ENCODE data around the gene ASTN2.

The ASTN2 gene

DNA sequence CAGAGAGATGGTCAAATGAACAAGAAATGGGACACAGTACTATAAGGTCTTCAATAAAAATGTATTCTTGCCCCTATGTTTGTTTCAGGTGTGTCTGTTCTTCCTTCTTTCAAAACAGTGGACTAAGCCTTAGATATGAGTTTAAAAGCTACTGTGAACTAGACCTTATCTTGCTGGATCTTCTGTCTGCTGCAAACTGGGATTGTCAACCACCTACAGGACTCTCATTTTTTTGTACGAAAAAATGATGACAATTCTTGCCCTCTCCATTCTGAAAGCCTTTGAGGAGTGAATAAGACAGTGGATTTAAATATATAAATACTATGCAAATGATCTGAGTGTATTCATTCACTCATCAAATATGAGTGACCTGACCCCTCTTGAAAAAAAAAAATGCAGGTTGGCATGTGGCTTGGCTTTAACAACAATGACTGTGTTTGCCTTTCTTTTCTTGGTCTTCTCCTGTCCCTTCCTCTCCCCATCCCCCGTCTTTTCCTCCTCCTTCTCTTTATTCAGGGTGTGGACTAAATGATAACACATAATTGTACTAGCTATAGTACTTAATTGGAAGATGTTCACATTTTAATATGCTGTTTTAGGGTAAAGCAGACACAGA is 963.2 kb downstream of the ASTN2 start:
- DNase-seq (ENCODE audit: low read depth), result no peak

DNA sequence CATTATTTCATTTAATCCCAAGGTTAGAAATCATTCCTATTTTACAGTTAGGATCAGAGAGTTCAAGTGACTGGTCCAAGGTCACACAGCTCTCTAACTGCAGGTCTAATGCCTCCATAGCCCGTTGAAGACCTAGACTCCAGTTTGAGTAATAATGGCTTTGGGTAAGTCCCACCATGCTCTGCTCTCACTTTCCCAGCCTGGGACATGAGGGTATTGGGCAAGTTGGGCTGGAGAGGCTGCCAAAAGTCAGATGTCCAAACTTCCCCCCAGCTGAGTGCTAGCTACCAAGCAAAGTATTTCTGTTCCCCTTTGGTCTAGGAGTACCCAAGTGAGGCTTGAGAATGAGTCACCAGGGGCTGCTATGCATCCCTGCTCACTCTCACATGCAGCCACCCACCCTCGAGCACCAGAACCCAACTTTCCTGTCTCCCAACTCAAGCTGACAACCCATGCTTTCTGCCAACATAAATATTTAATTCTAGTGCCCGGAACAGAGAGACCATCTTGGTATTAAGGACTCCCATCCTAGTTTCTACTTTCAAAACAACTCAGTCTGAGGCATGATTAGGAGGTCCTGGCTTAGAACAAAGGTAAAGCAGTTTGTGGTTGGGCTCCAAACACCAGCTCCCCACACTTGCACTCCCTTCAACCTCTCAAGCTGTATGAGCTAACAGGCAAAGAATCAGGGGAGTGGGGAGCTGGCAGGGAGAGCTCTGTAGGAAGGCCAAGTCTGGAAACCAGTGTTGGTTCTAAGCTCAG is 964.3 kb downstream of the ASTN2 start:
- DNase-seq (ENCODE audit: low read depth), result no peak

DNA sequence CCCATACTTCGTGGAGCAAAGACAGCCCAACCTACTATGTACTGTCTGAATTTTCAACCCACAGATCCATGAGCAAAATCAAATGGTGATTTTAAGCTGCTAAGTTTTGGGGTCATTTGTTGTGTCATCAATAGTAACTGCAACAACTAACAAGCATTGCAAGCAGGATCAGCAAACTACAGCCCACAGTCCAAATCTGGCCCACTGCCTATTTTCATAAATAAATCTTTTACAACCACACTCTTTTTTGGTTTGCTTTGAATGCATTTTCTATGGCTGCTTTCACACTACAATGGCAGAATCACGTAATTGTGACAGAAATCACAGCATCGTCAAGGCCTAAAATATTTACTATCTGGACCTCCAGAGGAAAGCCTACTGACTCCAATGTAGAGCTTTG is 964.9 kb downstream of the ASTN2 start:
- no peak for DNase-seq (ENCODE audit: low read depth)

DNA sequence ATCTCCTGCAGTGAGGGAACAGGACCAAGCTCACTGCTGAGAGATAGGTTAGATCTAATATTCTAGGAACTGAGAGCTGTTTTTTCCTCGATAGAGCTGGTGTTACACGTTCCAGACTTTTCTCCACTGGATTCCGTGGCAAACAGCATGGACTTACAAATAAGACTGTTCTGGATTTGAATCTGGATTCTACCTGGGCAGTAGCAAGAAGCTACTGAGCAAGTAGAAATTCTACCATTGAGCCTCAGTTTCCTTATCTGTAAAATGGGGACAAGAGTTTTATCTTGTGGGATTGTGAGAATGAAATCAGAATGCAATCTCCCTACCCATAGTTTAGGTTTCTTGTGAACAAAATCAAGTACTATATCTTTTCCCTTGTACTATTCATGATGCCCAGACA is 966.4 kb downstream of the ASTN2 start:
- no peak for DNase-seq (ENCODE audit: low read depth)

DNA sequence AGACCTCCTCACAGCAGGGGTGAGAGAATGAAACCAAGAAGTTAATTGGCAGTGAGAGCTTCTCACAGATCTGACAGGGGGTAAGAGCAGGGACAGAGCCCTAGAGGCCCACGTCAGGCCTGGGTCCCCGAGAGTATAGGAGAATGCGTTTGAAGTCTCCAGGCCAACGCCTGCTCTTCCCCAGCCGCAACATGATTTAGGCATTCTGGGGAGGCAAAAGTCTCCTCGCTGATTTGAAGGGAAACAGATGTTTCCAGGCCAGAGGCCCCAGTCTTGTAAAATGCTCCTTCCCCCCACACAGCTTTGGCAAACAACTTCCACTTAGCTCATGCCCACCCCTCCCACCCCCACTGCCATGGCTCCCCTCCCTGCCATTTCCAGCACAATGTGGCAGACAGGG is 966.9 kb downstream of the ASTN2 start:
- DNase-seq (ENCODE audit: low read depth), result no peak

DNA sequence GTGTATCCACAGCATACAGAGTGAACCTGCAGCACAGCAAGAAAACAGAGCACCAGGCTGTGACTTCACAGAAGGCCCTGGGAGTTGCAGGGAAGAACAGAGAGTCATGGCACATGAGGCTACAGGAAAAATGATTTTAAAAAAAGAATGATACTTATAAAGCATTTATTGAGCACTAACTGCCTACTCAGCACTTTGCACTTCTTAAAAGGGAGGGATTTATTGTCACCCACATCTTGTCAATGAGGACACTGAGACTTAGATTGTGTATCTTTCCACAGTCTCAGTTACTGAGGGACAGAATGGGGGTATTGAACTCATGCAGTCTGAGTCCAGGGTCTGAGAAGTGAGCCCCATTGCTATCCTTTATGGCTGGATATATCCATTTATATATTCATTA is 972.3 kb downstream of the ASTN2 start:
- no peak for DNase-seq (ENCODE audit: low read depth)

DNA sequence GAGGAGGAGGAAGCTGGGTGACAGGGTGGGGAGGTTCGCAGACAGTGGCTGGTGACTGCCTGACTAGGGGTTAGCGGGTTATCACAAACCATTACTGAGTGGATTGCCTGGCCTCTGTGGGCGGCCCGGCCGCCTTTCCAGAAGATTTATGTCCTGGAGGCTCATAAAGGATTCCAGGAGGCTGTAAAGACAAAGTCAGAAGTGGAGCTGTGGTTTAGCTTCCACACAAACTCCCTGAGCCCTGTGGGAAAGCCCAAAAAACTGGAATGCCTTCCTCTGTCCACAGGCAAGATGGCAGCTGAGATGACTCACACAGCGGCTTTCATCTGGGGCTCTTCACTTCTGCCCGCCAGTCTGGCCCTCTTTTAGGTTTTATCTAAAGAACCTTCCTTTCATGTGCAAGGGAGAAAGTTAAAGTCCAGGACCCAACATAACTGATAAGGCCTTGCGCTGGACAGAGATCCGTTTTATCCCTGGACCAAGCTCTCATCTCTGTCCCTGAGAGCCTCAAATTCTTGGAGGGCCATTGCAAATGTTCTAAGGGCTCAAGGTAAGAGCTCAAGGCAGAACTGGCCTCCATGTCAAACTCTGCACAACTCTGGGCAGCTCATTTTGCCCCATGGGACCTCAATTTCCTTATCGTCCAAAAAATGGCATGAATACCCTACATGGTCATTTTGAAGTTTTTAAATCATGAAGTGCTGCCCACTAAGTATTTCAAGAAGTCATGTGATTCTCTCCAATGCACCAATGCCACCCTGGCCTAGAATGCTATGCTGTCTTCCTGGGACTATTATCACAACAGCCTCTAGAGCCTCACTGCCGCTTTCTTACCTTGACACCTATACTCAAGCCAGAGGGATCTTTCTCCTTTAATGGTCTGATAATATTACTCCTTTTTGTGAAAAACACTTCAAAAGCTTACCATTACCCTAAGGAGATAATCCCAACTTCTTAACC is 977.2 kb downstream of the ASTN2 start:
- DNase-seq (ENCODE audit: low read depth), result no peak

DNA sequence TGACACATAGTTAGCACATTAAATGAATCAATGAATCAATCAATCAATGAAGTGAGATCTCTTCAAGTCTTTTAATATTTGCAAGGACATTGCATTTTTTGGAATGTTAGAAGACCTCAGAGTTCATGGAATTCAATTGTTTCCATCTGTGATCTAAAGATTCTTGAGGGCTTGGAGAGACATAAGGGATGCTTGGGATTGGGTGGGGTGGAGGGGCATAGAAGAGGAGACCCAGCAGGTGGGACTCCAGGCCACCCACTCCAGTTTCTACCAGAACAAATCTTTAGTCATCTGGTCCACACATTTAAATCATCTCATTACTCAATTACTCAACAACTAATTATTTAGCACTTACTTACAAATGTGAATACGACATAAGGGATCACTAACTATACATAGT is 978.7 kb downstream of the ASTN2 start:
- no peak for DNase-seq (ENCODE audit: low read depth)

DNA sequence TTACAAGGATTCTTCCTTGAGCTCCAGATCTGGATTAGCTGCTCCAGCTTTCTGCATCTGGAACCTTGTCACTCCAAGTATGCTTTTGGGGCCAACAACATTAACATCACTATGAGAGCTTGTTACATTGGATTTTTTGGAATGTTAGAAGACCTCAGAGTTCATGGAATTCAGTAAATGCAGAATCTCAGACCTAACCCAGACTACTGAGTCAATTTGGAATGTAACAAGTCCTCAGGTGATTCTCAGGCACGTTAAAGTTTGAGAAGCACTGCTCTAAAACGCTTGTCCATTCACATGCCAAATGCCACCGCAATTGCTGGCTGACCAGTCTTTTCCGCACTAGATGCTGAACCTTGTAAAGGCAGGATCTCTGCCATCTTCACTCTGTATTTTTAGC is 979.2 kb downstream of the ASTN2 start:
- no peak for DNase-seq (ENCODE audit: low read depth)

DNA sequence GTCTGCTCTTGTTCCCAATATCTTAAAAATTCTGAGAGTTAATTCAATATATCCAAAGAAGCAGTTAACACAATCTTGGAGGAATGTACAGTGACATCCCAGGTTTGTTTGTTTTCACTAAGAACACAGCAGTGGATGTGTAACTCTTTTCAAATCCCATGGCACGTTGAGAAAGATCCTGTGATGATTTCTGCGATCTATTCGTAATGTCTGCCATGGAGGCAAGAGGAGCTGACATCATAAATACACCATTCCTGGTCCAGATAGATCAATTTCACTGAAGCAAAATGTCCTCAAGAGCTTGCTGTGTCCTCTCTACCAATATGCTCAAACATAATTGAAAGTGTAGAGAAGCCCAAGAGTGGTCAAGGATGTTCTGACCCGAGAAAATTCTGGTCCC is 980.5 kb downstream of the ASTN2 start:
- no peak for DNase-seq (ENCODE audit: low read depth)

DNA sequence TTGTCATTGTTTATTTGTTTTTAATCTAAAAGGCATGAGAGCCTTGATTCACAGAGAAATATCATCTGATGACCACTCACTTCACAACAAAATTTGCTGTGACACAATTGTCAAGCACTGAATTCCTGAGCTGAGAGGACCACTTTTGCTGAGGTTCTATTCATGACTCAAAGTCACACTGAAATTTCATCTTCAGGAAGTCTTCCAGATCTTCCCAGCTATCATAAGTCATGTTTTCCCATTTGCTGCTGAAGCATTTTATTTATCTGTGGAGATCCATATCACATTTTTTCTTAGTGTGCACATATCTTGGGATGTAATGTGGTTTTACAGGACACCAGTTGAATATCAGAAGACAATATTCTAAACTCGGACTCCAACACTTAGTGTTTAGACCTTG is 982.8 kb downstream of the ASTN2 start:
- DNase-seq (ENCODE audit: low read depth), result no peak

DNA sequence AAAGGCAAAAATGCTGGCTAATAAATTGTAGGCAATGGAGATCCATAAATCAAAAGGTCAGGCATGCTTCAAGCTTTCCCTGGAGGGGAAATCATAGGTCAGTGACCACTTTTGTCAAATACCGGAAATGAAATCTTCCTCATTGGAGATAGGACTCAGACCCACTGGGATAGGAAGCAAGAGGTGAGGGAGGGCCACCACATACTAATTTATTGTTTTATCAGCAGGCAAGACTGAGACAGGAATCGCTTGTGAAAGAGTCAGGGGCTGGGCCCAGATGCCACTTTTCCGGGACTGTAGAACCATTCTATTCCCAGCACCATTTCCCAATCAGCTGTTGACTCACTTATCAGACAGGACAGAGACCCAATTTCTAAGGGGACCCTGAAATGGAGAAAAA is 984.0 kb downstream of the ASTN2 start:
- no peak for DNase-seq (ENCODE audit: low read depth)

DNA sequence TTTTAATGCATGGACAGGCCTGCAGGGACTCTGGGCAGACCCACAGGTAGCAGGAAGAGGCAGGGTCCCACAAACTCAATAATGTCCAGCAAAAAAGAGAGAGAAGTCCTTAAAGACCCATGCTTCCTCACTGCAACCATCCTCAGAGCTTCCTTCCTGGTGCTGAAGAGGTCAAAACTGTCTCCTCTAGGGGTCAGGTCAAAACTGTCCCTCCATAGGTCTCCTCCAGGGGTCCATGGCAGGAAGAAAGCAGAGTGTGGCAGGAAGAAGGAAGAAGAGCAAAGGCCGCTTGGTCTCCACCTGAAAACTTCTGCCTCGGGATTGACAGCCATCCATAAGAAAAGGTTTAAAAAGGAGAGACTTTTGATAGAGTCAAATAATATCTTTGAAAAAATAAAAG is 989.6 kb downstream of the ASTN2 start:
- DNase-seq (ENCODE audit: low read depth), result no peak

DNA sequence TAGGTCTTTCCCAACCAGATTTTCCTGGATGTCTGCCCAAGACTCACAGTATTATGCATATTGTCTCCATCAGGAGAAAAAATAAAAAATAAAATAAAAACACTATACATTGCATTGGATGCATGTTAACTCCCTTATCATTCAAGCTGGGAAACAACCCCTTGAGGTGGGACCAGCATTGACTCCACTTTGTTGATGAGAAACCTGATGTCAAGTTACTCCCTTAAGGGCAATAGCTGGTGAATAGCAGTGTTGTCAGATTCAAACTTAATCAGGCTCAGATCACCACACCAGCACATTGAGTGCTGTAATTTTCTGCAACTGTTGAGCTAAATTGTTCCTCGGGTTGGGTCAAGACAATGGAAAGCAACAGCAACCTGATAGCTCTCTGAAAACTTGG is 991.7 kb downstream of the ASTN2 start:
- DNase-seq (ENCODE audit: low read depth), result no peak

DNA sequence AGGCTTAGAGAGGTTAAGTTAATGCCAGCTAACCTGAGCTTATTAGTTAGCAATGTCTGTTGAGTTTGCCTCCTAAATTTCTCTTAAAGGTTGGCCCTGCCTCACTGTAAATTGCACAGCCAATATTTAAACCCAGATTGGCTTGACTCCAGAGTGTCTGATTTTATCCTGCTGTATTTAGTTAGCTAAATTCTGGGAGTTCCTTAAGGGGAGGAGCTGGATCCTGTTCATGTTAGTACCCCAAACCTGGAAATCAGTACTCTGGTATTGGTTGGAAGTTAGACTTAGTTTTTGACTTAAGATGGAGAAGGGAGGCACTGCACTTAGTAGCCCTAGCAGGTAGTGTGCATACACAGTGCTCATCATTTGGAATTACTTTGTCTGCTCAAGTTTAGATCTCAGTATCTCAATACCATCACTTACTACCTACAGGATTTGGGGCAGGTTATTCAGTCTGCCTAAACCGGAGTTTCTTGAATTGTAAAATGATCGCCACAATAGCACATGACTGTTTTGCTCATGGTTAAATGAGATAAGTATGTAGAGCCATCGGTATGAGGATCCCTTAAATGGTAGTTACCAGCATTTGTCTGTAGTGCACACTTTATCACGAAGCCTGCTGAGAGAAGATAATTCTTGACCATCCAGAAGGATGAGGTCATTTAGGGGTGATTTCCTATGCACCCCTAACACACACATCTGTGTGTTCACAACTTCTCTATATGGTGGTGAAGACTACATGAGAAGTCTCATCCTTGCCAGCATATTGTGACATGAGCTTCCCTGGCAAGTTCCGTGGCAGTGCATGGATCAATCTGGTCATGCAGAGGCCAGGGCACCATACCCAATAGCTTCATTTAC is 992.5 kb downstream of the ASTN2 start:
- DNase-seq (ENCODE audit: low read depth), result no peak

DNA sequence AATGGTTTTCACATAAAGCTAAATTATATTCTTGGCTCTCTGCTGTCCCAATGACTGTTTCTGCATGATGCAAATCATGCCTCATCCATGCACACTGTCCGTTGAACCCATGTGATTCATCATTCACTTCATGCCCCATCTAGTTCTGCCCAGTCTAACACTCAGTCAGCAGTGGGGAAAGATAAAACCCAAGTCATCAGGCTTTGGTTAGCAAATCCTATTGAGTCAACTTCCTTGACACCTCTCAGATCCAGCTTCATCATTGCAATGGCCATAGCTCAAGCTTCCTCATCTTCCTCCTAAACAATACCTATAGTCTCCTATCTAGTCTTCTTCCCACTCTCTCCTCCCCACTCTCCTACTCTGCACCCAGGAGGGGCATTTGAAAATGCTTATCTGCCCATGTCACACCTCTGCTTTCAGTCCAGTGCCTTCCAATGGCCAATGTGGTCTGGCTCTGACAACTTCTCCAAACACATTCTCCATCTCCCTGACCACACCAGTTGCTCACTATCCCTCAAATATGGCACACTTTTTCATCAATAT is 993.8 kb downstream of the ASTN2 start:
- no peak for DNase-seq (ENCODE audit: low read depth)

DNA sequence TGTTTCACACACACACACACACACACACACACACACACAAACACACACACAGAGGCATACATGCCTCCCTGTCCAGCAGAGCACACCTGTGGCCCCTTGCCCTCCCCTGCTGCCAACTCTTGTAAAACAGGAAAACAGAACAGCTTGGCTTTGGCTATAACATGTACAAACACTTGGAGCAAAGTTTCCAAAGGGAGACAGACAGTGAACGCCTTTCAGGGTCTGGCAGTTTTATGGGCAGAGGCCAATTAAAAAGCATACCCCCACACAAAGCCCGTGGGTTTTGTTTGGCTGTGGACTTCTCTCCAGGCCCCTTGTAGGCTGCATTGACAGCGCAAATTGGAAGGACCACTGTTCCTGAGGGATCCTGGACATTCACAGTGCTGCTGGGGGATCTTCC is 995.7 kb downstream of the ASTN2 start:
- no peak for DNase-seq (ENCODE audit: low read depth)

DNA sequence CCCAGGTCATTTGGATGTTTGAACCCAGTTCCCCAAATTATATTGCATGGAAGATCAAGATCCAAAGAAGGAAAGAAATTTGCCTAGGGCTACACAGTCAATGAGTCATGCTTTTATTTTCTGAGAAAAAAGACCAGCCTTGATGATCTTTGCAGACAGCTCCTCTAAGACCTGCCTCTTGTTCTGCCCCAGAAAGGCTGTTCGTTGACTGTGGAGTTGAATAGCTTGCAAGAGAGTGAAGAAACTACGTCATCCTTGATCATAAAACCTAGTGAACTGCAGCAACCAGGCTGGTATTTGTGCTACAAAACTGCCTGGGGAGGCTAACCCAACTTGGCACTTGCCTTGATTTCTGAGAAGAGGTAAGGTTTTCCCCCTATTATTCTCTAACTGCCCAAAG is 997.4 kb downstream of the ASTN2 start:
- no peak for DNase-seq (ENCODE audit: low read depth)

DNA sequence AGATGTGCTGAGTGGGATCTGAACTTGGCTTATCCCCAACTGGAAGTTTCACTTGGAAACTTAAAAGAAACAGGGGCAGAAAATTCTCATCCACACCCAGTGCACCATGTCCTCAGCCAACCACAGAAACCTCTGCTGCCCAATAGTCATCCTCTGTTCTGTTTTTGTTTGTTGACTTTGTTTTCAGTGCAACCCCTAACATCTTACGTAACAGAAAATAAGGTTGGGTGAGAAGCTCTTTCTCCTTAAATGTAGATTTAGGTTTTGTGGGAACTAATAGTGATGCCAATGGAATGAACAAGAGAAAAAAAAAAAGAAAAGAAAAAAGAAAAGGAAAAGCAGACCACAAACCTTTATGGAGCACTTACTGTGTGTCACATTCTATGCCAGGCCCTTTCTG is 998.4 kb downstream of the ASTN2 start:
- DNase-seq (ENCODE audit: low read depth), result no peak

DNA sequence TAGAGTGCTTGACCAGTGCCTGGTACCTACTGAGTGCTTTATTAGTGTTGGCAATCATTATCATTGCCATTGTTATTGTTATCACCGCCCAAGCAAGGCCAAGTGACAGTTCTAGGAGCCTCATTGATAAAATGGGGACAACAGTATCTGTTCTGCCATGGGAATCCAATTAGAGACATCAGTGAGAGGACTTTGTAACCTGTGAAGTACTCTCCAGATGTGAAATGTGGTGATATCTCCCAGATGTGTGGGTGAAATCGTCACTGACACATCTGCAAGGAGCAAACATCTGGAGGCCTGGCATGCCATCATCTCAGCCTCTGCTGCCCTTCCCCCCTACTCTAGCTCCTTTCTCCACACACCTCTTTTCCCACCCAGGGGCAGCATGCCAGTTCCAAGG is 1000.5 kb downstream of the ASTN2 start:
- DNase-seq (ENCODE audit: low read depth), result no peak

DNA sequence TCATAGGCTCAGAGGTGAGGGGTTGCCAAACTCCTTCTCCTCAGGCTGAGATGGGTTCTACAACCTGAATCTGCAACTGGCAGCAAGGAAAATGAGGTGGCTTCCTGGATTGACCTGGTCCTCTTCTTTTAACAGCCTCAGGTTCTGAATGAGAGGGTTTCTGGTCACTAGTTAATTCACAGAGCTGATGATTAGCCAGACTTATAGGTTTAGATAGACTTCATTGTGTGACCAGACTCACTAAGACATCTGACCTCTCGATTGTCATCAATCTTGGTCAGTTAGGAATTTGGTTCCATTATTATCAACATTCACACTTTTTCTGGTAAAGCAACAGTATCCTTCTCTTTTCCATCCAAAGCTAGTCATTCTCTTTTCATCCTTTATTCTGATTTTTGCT is 1003.4 kb downstream of the ASTN2 start:
- DNase-seq (ENCODE audit: low read depth), result no peak

DNA sequence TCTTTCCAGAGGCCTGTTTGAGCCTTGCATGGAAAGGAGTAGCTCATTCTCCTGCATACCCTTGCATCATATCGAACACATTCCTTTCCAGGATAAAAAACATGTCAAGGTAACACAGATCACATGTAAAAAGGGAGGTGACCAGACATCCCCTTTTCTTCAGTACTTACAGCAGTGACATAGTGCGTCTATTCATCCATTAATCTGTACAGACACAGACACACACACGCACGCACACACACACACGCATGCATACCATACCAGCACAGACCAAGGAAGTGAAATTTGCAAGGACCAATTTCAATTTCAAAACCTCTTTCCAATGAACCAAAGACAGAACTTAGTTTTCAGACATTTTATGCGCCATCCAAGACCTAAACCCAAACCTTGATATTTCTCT is 1005.2 kb downstream of the ASTN2 start:
- DNase-seq (ENCODE audit: low read depth), result no peak
